ENCODE measurements around the gene CYP27C1.
A peak's percentile ranks its signal among the peaks of the same experiment; 100 is the strongest.
"Not testable (repeated sequence)": the region's sequence is repeated elsewhere in the genome, so short reads cannot be mapped to it uniquely, and the experiment has no call there.

Gene CYP27C1

DNA sequence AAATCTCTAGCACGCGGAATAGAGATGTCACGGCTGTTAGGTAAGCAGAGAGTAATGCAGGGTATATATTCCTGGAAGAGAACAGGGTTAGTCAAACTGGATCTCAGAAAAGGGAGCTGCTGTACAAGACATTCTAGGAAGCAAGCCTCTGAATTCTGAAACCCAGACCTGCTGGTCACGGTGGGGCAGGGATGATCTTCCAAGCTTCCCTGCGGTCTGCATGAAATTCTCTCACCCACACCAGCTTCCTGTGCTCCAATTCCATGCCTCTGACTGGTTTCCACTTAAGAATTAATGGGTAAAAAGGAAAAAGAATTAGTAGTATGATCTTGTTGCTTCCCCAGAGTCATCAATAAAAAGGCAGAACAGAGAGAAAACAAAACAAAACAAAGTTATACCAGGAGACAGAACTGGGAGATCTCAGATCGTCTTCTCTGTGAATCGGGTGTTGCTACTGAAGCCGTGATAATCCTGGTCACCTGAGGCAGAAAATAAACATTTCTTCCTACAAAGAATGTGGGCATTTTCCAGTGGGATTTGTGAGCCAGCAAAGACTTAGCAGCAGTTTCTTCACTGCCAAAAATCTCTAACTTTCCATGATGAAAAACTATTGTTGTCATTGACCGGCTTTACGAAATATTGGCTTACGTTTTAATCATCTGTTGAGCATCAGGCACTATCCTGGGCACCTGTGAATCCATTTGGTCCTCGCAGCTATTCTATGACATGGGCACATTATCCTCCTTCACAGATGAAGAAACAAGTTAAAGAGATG lies 5.3 kb upstream of the CYP27C1 start:
- peaks cover 12 to 14% of the 10 kb centered on the region in 2 donors for H3K4me1 ChIP-seq (ENCODE audit: control insufficient read depth in 1 of 2, insufficient read depth in 2 of 2, low read length in 2 of 2)
- H3K4me3 ChIP-seq (ENCODE audit: low read depth in 1 of 2, low read length in 2 of 2), result no peak overlapping the region
- no peak overlapping the region for H3K27ac ChIP-seq (ENCODE audit: low read depth, low read length)
- H3K36me3 ChIP-seq (ENCODE audit: control insufficient read depth in 1 of 2, insufficient read depth in 2 of 2, low read length in 2 of 2), result no peaks in the 10 kb centered on the region
- no peak overlapping the region for H3K9ac ChIP-seq (ENCODE audit: low read depth in 1 of 2, low read length in 2 of 2)
- peaks cover 0 to 2% of the 10 kb centered on the region in 2 donors for H3K9me3 ChIP-seq (ENCODE audit: control insufficient read depth in 1 of 2, low read length in 2 of 2)
- peaks cover 24 to 34% of the 10 kb centered on the region in 2 donors for H3K27me3 ChIP-seq (ENCODE audit: control insufficient read depth in 1 of 2, insufficient read depth in 2 of 2, low read length in 2 of 2)

DNA sequence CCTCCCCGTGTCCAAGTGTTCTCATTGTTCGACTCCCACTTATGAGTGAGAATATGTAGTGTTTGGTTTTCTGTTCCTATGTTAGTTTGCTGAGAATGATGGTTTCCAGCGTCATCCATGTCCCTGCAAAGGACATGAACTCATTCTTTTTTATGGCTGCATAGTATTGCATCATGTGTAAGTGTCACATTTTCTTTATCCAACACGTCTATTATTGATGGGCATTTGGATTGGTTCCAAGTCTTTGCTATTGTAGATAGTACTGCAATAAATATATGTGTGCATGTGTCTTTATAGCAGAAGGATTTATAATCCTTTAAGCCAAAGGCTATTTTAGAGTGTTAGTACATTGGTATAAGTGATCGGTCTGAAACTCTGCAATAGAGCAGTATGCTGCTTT lies 4.0 kb upstream of the CYP27C1 start:
- H3K4me3 ChIP-seq (ENCODE audit: low read depth in 1 of 2, low read length in 2 of 2); H3K36me3 ChIP-seq (ENCODE audit: control insufficient read depth in 1 of 2, insufficient read depth in 2 of 2, low read length in 2 of 2); H3K9me3 ChIP-seq (ENCODE audit: control insufficient read depth in 1 of 2, low read length in 2 of 2); H3K27ac ChIP-seq (ENCODE audit: low read depth, low read length); H3K9ac ChIP-seq (ENCODE audit: low read depth in 1 of 2, low read length in 2 of 2): not testable (repeated sequence)
- H3K4me1 ChIP-seq (ENCODE audit: control insufficient read depth in 1 of 2, insufficient read depth in 2 of 2, low read length in 2 of 2), result peaks cover 12 to 15% of the 10 kb centered on the region in 2 donors
- peaks cover 31 to 44% of the 10 kb centered on the region in 2 donors for H3K27me3 ChIP-seq (ENCODE audit: control insufficient read depth in 1 of 2, insufficient read depth in 2 of 2, low read length in 2 of 2)

DNA sequence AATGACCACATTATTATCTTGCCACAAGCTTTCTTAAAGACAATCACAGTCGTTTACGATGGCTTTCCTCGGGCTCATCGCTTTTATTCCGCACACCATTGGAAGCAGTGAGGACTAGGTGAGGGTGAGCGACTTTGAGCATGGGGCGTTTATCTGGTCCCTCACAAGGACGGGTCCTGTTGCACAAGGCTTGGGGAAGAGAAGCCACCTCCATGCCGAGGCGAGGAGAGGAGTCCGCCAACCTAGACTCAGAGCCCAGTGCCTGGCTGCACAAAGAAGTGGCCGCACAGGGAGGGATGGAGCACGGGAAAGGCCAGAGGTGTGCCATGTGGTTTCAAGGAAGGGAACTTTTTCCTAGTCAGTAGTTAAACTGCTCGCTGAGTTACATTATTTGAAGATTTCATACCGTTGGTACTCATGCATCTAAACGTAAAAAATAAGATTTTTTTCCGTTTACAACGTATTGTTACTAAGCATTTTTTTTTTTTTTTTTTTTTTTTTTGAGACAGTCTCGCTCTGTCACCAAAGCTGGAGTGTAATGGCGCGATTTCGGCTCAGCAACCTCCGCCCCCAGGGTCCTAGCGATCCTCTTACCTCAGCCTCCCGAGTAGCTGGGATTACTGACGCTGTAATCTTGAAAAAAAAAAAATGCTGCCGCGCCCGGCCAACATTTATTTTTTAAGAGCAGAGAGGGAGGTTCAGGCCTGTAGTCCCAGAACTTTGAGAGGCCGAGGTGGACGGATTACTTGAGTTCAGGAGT lies 849 bp upstream of the CYP27C1 start:
- Histone ChIP-seq H3K27me3 (ENCODE audit: control insufficient read depth in 1 of 2, insufficient read depth in 2 of 2, low read length in 2 of 2) (peaks cover 52 to 67% of the 10 kb centered on the region in 2 donors), H3K27ac (ENCODE audit: low read depth, low read length) (no peak overlapping the region), H3K4me3 (ENCODE audit: low read depth in 1 of 2, low read length in 2 of 2) (peak overlapping the region in 1 of 2 donors; percentile 2)

DNA sequence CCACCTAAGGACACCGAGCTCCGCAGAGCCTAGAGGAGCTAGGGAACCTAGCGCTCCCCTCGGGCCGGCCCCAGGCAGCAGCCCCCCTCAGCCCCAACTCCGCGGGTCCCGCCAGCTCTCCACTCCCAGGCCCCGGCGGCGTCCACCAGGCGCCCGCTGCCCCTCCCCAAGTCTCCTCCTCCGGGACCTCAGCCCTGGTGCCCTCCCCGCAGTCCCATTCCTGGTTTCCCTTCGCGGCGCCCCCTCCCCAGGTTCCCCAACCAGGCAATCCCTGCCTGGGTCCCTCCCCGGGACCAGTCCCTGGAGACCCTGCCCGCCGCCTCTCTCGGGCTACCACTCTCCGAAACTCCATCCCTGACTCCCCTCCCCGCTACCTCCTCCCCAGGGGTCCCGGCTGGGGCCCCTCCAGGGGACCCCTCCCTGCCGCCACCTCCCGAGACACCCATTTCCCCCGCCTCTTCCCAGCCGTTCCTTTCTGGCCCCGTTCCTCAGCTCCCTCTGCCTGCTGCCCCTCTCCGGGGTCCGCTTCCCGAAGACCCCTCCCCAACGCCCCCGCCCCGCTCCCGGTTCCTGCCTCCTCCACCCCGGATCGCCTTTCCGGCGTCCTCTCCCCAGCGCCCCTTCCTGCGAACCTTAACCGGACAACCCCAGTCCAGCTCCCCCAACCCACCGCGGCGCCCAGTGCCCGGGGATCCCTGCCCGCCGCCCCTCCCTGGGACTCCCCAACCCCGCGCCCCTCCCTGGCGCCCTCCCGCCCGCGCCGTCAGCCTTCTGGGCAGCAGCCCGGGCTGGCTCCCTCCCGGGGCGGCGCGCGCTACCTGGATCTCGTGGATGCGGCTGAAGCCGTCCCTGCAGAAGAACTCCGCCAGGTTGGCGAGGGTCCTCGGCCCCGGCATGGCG lies 678 bp downstream of the CYP27C1 start:
- H3K9ac ChIP-seq (ENCODE audit: low read depth in 1 of 2, low read length in 2 of 2), result no peak overlapping the region
- no peak overlapping the region for H3K27ac ChIP-seq (ENCODE audit: low read depth, low read length)
- H3K4me1 ChIP-seq (ENCODE audit: control insufficient read depth in 1 of 2, insufficient read depth in 2 of 2, low read length in 2 of 2), result peaks cover 0 to 11% of the 10 kb centered on the region in 2 donors
- peak overlapping the region; percentile 15 to 43 for H3K4me3 ChIP-seq (ENCODE audit: low read depth in 1 of 2, low read length in 2 of 2)
- H3K27me3 ChIP-seq (ENCODE audit: control insufficient read depth in 1 of 2, insufficient read depth in 2 of 2, low read length in 2 of 2), result peaks cover 44 to 53% of the 10 kb centered on the region in 2 donors
- no peaks in the 10 kb centered on the region for H3K36me3 ChIP-seq (ENCODE audit: control insufficient read depth in 1 of 2, insufficient read depth in 2 of 2, low read length in 2 of 2)
- no peaks in the 10 kb centered on the region for H3K9me3 ChIP-seq (ENCODE audit: control insufficient read depth in 1 of 2, low read length in 2 of 2)

More for the DNA sequence above, 849 bp upstream of the CYP27C1 start:
- peaks cover 2 to 11% of the 10 kb centered on the region in 2 donors for H3K4me1 ChIP-seq (ENCODE audit: control insufficient read depth in 1 of 2, insufficient read depth in 2 of 2, low read length in 2 of 2)
- H3K36me3 ChIP-seq (ENCODE audit: control insufficient read depth in 1 of 2, insufficient read depth in 2 of 2, low read length in 2 of 2), result no peaks in the 10 kb centered on the region
- no peak overlapping the region for H3K9ac ChIP-seq (ENCODE audit: low read depth in 1 of 2, low read length in 2 of 2)
- no peaks in the 10 kb centered on the region for H3K9me3 ChIP-seq (ENCODE audit: control insufficient read depth in 1 of 2, low read length in 2 of 2)

DNA sequence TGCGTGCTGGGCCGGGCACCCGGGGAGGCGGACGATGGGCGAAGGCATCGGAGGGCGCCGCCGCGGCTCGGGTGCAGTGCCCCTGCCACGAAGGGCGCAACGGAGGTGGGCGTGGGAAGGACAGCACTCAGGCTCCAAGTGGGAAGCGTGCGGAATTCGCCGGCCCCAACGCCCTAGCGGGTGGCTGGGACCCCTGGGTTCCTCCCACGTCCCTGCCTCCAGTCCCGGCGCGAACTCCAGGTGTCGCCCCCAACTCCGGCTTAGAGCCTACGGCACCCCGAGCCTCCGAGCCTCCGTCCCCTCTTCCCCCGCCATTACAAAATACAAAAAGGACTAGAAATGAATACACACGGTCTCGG lies 1.3 kb downstream of the CYP27C1 start:
- Histone ChIP-seq H3K9ac (ENCODE audit: low read depth in 1 of 2, low read length in 2 of 2) (no peak overlapping the region), H3K27me3 (ENCODE audit: control insufficient read depth in 1 of 2, insufficient read depth in 2 of 2, low read length in 2 of 2) (peaks cover 44 to 53% of the 10 kb centered on the region in 2 donors), H3K36me3 (ENCODE audit: control insufficient read depth in 1 of 2, insufficient read depth in 2 of 2, low read length in 2 of 2) (no peaks in the 10 kb centered on the region), H3K27ac (ENCODE audit: low read depth, low read length) (no peak overlapping the region), H3K4me1 (ENCODE audit: control insufficient read depth in 1 of 2, insufficient read depth in 2 of 2, low read length in 2 of 2) (peaks cover 0 to 11% of the 10 kb centered on the region in 2 donors), H3K9me3 (ENCODE audit: control insufficient read depth in 1 of 2, low read length in 2 of 2) (no peaks in the 10 kb centered on the region), H3K4me3 (ENCODE audit: low read depth in 1 of 2, low read length in 2 of 2) (peak overlapping the region; percentile 15 to 43)

DNA sequence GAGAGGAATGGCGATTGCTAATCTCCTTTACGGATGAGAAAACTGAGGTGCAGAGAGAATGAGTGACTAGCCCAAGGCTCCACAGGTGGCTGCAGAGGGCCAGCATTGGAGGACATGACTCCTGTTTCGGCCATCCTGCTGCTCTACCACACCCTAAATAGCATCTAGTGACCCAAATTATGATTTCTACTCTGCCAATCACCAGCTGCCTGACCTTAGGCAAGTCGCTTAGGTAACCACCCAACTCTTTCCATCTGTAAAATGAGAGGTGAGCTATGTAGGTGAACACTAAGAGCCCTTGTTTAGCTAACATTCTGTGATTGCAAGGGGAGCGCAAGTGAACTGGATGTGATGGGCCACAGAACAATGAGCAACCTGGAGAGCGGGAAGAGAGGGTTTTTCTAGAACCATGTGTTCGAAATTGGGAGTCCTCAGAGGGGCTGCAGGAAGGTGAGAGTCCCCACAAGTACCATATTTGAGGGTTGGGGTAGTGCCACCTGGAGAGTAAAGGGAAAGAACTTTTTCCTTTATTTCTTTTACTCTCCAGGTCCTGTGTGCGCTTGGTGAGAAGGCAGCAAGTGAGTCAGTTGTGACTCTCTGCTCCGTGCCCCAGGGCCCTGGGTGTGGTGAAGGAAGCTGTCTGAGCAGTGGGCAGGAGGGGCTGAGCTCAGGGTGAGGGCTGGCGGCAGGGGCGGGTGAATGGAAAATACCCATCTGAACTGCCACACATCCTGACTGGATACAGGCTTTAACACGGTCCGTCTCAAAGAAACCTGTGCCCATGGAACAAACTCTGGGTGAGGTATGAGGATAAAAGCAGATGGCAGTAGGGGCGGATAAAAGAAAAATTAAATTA lies 2.4 kb downstream of the CYP27C1 start:
- no peaks in the 10 kb centered on the region for H3K36me3 ChIP-seq (ENCODE audit: control insufficient read depth in 1 of 2, insufficient read depth in 2 of 2, low read length in 2 of 2)
- no peak overlapping the region for H3K27ac ChIP-seq (ENCODE audit: low read depth, low read length)
- H3K4me3 ChIP-seq (ENCODE audit: low read depth in 1 of 2, low read length in 2 of 2), result no peak overlapping the region
- H3K27me3 ChIP-seq (ENCODE audit: control insufficient read depth in 1 of 2, insufficient read depth in 2 of 2, low read length in 2 of 2), result peaks cover 41 to 45% of the 10 kb centered on the region in 2 donors
- no peaks in the 10 kb centered on the region for H3K9me3 ChIP-seq (ENCODE audit: control insufficient read depth in 1 of 2, low read length in 2 of 2)
- H3K9ac ChIP-seq (ENCODE audit: low read depth in 1 of 2, low read length in 2 of 2), result no peak overlapping the region
- peaks cover 0 to 11% of the 10 kb centered on the region in 2 donors for H3K4me1 ChIP-seq (ENCODE audit: control insufficient read depth in 1 of 2, insufficient read depth in 2 of 2, low read length in 2 of 2)

DNA sequence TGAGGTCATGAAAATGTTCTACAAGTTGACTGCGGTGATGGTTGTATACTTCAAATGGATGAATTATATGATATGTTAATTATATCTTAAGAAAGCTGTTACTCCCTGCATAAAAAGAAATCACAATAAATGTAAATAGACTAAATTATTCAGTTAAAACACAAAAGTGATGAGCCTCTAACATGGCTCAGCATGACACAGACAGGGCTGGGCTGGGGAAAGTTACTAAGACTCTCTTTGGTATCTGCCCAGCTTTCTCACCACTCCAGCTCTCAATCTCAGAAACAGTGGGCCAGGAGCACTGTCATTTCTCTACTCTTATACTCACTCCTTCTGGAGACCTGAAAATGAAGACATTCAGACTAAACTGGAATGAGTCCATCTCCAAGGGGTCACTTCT lies 3.5 kb downstream of the CYP27C1 start:
- Histone ChIP-seq H3K27me3 (ENCODE audit: control insufficient read depth in 1 of 2, insufficient read depth in 2 of 2, low read length in 2 of 2) (peaks cover 41 to 45% of the 10 kb centered on the region in 2 donors), H3K4me1 (ENCODE audit: control insufficient read depth in 1 of 2, insufficient read depth in 2 of 2, low read length in 2 of 2) (peaks cover 0 to 11% of the 10 kb centered on the region in 2 donors), H3K36me3 (ENCODE audit: control insufficient read depth in 1 of 2, insufficient read depth in 2 of 2, low read length in 2 of 2) (no peaks in the 10 kb centered on the region), H3K27ac (ENCODE audit: low read depth, low read length) (no peak overlapping the region), H3K4me3 (ENCODE audit: low read depth in 1 of 2, low read length in 2 of 2) (no peak overlapping the region), H3K9ac (ENCODE audit: low read depth in 1 of 2, low read length in 2 of 2) (no peak overlapping the region), H3K9me3 (ENCODE audit: control insufficient read depth in 1 of 2, low read length in 2 of 2) (no peaks in the 10 kb centered on the region)

DNA sequence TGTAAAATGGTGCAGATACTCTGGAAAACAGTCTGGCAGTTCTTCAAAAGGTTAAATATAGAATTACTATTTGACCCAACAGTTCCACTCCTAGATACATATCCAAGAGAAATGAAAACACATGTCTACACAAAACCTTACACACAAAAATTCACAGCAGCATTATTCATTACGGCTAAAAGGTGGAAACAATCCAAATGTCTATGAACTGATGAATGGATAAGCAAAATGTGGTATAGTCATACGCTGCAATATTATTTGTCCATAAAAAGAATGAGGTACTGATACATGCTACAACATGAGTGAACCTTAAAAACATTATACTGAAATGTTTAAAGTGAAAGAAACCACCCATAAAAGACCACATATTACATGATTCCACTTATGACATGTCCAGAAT lies 4.0 kb downstream of the CYP27C1 start:
- Histone ChIP-seq H3K9ac (ENCODE audit: low read depth in 1 of 2, low read length in 2 of 2) (no peak overlapping the region), H3K27ac (ENCODE audit: low read depth, low read length) (no peak overlapping the region), H3K4me1 (ENCODE audit: control insufficient read depth in 1 of 2, insufficient read depth in 2 of 2, low read length in 2 of 2) (peaks cover 0 to 11% of the 10 kb centered on the region in 2 donors), H3K27me3 (ENCODE audit: control insufficient read depth in 1 of 2, insufficient read depth in 2 of 2, low read length in 2 of 2) (peaks cover 38 to 43% of the 10 kb centered on the region in 2 donors), H3K4me3 (ENCODE audit: low read depth in 1 of 2, low read length in 2 of 2) (no peak overlapping the region), H3K9me3 (ENCODE audit: control insufficient read depth in 1 of 2, low read length in 2 of 2) (no peaks in the 10 kb centered on the region), H3K36me3 (ENCODE audit: control insufficient read depth in 1 of 2, insufficient read depth in 2 of 2, low read length in 2 of 2) (no peaks in the 10 kb centered on the region)

DNA sequence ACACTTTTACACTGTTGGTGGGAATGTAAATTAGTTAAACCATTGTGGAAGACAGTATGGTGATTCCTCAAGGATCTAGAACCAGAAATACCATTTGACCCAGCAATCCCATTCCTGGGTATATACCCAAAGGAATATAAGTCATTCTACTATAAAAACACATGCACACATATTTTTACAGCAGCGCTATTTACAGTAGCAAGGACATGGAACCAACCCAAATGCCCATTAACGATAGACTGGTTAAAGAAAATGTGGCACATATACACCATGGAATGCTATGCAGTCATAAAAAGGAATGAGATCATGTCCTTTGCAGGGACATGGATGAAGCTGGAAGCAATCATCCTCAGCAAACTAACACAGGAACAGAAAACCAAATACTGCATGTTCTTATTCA lies 5.9 kb downstream of the CYP27C1 start:
- H3K9me3 ChIP-seq (ENCODE audit: control insufficient read depth in 1 of 2, low read length in 2 of 2); H3K36me3 ChIP-seq (ENCODE audit: control insufficient read depth in 1 of 2, insufficient read depth in 2 of 2, low read length in 2 of 2); H3K27ac ChIP-seq (ENCODE audit: low read depth, low read length); H3K4me1 ChIP-seq (ENCODE audit: control insufficient read depth in 1 of 2, insufficient read depth in 2 of 2, low read length in 2 of 2); H3K4me3 ChIP-seq (ENCODE audit: low read depth in 1 of 2, low read length in 2 of 2); H3K9ac ChIP-seq (ENCODE audit: low read depth in 1 of 2, low read length in 2 of 2): not testable (repeated sequence)
- peaks cover 24 to 27% of the 10 kb centered on the region in 2 donors for H3K27me3 ChIP-seq (ENCODE audit: control insufficient read depth in 1 of 2, insufficient read depth in 2 of 2, low read length in 2 of 2)
